Epithelial cell of proximal tubule (primary cell): Measurements from ENCODE around the gene DNAJC18. TPM values are rescaled to one million over a fixed set of nuclear protein-coding genes. Genes with fewer than 3 reads are reported as not detected.

Source experiments
- DNase-seq: peaks from one replicate; pipeline ENCODE4 v3.0.0-alpha.2; 2011; ENCODE audit warnings: low read depth
- H3K4me3 ChIP-seq: 2 replicates; pipeline ENCODE4 v1.5.1; 2011; ENCODE audit warnings: low read depth, mild to moderate bottlenecking, low read length
- total RNA-seq: library from RNA; depleted of rRNA; stranded (reverse); fragments of >200 nt; gene quantifications from 2 replicates; pipeline ENCODE4 v1.2.3, GENCODE V29; 2015
- TF ChIP-seq, protein P1 (sequence below): conservative IDR thresholded peaks from 2 replicates; pipeline ENCODE4 v1.5.1; 2012; ENCODE audit warnings: low read depth, mild to moderate bottlenecking, low read length

The DNAJC18 gene
- total RNA-seq, 1 donor from 2014 or later, result 5.9 TPM

DNA sequence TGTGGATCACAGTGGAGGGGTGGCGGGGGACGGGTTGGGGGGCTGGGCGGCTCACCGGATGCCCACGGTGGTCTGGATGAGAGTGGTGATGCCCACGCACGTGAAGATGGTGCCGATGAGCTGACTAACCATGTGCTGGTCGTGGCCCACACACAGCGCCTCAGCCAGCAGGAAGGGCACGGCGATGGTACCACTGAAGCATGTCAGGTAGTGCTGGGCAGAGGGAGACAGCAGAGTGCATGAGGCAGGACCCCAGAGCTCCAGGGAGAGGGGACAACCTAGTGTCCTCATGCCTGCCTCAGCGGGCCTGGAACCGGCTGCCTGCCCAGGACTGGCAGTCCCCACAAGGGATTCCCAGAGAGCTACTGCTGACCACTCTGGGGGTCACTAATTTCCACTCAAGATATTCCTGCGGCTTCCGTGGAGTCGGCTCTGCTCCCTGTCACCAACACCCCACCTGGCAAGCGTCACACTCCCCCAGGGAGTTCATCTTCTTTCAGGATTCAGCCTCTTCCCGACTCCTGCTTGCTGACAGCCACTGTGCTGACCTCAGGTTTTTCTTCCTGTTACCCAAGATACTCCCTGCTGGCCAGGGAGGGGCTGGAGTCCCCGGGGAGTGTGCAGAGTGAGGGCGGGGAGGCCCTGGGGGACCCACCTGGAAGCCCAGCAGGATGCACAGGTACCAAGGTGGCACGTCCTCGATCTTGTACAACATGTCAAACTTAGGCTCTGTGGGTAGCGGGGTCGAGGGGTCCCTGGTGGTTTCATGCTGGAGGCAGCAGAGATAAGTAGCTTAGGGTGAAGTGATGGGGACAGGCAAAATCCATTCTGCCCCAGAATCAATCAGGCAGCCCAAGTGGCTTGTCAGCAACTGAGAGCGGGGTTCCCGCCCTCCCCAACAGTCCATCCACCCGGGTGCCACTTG lies 57.2 kb downstream of the DNAJC18 start:
- TF ChIP-seq, protein P1, sequence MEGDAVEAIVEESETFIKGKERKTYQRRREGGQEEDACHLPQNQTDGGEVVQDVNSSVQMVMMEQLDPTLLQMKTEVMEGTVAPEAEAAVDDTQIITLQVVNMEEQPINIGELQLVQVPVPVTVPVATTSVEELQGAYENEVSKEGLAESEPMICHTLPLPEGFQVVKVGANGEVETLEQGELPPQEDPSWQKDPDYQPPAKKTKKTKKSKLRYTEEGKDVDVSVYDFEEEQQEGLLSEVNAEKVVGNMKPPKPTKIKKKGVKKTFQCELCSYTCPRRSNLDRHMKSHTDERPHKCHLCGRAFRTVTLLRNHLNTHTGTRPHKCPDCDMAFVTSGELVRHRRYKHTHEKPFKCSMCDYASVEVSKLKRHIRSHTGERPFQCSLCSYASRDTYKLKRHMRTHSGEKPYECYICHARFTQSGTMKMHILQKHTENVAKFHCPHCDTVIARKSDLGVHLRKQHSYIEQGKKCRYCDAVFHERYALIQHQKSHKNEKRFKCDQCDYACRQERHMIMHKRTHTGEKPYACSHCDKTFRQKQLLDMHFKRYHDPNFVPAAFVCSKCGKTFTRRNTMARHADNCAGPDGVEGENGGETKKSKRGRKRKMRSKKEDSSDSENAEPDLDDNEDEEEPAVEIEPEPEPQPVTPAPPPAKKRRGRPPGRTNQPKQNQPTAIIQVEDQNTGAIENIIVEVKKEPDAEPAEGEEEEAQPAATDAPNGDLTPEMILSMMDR, result no peak
- DNase-seq, result no peak
- H3K4me3 ChIP-seq, result peak overlapping the region; percentile 25

DNA sequence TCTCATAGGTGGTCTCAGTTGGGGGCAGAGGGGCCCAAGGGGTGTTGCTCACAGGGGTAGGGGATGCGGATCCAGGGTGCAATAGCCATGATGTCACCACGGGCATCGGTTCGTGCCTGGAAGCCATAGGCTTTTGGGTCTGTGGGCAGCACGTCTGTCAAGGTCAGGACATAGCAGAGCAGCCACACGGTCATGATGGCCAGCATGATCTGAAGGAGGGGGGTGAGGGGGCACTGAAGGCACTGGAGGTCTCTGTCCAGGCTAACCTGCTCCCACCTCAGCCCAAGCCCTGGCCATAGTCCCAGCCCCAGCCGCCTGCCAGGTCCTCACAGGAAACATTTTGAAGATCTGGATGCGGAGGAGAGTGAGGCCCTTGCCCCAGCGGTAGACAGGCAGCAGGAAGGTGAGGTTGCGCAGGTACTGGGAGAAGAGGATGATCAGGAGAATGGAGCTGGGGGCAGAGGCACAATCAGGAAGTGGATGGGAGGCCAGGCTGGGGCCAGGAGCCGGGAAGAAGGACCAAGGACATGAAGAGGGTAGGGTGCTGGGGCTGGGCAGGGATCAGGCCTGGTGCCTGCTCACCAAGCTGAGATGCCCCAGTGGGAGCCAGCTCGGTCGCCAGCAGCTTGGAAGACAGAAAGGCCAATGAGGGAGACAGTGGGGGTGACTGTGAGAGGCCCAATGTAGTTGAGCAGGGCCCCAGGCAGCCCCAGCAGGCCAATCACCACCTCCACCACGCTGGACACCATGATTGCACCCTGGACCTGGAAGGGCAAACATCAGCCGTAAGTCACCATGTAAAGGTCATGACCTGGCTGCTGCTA lies 59.5 kb downstream of the DNAJC18 start:
- no peak overlapping the region for H3K4me3 ChIP-seq
- TF ChIP-seq, protein P1, result no peak
- DNase-seq, result no peak

DNA sequence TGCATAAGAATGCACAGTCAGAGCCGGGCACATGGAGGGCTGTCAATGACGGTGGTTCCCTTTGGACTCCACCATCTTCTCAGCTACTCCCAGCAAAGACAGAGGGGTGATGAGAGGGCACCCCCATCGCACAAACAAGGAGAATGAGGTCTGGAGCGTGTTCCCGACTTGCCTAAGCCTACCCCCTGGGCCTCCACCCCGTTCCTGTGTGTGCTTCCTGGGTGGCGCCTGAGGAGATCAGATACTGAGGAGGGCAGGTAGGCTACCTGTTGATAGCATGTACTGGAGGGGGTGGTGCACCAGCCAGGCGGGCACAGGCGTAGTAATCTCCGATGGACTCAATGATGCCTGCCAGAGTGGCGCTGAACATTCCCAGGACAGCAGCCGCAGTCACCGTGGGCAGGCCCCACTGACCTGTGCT lies 60.4 kb downstream of the DNAJC18 start:
- DNase-seq, result no peak
- no peak overlapping the region for H3K4me3 ChIP-seq
- TF ChIP-seq, protein P1, result no peak

DNA sequence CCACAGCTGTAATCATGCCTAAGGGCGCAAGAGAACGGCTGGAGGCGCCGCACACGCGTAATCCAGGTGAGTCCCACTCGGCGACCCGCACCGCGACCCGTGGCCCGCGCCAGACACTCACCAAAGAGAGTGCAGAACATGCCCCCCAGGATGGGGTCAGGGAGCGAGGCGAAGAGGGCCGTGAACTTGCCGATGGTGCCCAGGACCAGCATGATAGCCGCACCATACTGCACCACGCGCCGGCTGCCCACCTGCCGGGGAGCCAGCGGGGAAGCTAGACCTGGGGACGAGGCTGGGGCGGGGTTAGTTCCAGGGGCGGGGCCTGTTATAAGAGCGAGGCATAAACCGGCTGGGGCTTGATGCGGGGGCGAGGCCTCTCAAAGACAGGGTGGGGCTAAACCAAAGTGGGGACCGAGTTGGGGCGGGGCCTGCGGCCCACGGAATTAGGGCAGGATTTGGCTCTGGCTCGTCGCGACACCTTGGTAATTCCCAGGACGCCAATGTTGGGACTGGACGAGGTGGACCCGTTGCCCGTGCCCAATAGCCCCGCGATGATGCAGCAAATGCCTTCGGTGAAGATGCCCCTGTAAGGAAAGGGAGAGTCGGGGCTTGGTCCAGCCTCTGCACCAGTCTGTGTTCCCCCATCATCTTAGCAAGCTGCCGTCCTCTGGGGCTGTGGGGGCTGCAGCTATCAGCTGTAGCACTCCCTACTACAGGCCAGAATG lies 61.1 kb downstream of the DNAJC18 start:
- TF ChIP-seq, protein P1, result no peak
- no peak overlapping the region for H3K4me3 ChIP-seq
- DNase-seq, result no peak

DNA sequence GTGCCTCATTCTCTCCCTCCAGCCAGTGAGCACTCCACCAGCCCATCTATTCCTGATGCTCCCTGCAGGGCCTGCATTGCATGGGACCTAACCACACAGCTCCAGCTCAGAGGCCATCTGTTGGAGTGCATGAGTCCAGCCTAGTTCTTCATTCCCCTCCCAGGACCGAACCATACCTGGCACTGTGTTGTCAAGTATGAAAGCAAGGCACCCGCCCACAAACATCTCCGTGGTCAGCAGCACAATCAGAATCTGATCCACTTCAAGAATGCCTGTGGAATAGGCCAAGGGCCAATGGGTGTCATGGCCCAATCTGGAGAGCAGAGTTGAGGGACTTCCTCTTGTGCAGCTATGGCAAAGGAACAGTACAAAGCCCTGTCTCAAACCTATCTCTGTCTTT lies 62.1 kb downstream of the DNAJC18 start:
- no peak for DNase-seq
- no peak overlapping the region for H3K4me3 ChIP-seq
- TF ChIP-seq, protein P1, result no peak

DNA sequence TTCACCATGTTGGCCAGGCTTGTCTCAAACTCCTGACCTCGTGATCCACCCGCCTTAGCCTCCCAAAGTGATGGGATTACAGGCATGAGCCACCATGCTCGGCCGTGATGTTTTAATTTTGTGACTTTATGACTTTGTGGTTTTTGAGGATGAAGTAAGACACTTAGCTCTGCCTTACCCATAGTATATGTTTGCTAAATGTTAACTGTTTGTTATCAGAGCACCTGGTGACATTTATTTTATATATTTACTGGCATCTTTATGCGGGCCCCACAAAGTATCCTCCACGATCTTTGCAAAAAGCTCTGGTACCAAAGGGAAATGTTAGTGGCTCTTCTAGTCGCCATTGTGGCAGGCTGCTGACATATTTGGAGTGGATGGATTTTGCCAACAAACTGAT lies 63.0 kb downstream of the DNAJC18 start:
- DNase-seq, result no peak
- no peak overlapping the region for H3K4me3 ChIP-seq
- TF ChIP-seq, protein P1, result no peak
